Measurements from ENCODE around the gene NEB.

DNA sequence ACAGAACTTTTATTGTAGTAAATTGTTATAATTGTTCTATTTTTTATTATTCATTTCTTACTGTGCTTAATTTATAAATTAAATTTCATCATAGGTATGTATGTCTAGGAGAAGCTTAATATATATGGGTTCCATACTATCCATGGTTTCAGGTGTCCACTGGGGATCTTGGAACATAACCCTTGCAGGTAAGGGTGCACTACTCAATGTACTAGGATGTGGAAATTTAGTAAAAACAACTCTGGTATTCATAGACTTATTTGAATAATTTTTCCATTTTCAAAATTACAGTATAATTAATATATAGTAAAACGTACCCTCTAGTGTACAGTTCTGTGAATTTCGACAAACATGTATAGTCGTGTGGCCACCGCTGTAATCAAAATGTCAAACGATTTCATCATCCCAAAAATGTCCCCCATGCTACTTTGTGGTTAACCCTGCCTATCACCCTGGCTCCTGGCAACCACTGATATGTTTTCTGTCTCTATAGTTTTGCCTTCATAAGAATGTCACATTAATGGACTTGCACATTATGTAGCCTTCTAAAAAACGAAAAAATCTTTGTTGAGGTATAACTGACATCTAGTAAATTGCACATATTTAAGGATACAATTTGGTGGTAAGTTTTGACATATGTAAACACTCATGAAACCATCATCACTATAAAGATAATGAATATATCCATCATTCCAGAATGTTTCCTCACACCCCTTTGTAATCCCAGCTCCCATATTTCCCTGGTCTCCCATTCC, 48.3 kb upstream of the NEB start:
- TF ChIP-seq, protein P1, sequence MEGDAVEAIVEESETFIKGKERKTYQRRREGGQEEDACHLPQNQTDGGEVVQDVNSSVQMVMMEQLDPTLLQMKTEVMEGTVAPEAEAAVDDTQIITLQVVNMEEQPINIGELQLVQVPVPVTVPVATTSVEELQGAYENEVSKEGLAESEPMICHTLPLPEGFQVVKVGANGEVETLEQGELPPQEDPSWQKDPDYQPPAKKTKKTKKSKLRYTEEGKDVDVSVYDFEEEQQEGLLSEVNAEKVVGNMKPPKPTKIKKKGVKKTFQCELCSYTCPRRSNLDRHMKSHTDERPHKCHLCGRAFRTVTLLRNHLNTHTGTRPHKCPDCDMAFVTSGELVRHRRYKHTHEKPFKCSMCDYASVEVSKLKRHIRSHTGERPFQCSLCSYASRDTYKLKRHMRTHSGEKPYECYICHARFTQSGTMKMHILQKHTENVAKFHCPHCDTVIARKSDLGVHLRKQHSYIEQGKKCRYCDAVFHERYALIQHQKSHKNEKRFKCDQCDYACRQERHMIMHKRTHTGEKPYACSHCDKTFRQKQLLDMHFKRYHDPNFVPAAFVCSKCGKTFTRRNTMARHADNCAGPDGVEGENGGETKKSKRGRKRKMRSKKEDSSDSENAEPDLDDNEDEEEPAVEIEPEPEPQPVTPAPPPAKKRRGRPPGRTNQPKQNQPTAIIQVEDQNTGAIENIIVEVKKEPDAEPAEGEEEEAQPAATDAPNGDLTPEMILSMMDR (IDR thresholded peaks at IDR 0.05) = no peak
- TF ChIP-seq POLR2A (IDR thresholded peaks at IDR 0.05) (no peak), POLR2AphosphoS5 (IDR thresholded peaks at IDR 0.05) (no peak)
